Stomach (tissue), 4 donors: ENCODE data around the gene GZF1.

Experiments used
- EP300 ChIP-seq: sonication (generic); formaldehyde crosslinking; IDR thresholded peaks from one replicate; pipeline ENCODE4 v1.6.1; 2017; ENCODE audit warnings: antibody characterized with exemption
- POLR2AphosphoS5 ChIP-seq, 3 donors: sonication (generic); formaldehyde crosslinking; IDR thresholded peaks; one replicate each; pipeline ENCODE4 v1.6.1; 2016; ENCODE audit warnings: antibody characterized with exemption in 3 of 3
- TF ChIP-seq, protein P1 (sequence below), 7 experiments: fragments of 450-650 bp in 4 of 7; fragments of 200-600 bp in 3 of 7; sonication (generic) in 3 of 7; IDR thresholded peaks; one replicate each; pipeline ENCODE4 v1.5.1; 2016 to 2019; ENCODE audit warnings: antibody characterized with exemption in 7 of 7, control low read depth in 2 of 7, mild to moderate bottlenecking in 1 of 7

DNA sequence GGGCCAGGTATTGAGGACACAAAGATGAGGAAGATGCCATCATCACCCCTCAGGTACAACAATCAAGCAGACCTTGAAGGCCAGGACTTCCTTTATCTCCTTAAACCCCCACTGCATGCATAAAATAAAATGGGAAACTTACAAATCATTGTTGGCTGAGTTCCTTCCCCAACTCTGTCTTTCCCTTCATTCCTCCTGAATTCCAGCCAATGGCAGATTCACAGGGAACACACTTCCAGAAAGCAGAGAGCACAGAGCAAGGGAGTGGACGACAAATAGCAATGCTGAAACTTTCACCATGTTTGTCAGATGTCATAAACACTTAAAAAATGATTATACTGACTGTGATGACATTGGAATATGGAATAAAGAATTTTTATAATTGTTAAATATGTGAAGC, 48.7 kb upstream of the GZF1 start:
- TF ChIP-seq, protein P1, sequence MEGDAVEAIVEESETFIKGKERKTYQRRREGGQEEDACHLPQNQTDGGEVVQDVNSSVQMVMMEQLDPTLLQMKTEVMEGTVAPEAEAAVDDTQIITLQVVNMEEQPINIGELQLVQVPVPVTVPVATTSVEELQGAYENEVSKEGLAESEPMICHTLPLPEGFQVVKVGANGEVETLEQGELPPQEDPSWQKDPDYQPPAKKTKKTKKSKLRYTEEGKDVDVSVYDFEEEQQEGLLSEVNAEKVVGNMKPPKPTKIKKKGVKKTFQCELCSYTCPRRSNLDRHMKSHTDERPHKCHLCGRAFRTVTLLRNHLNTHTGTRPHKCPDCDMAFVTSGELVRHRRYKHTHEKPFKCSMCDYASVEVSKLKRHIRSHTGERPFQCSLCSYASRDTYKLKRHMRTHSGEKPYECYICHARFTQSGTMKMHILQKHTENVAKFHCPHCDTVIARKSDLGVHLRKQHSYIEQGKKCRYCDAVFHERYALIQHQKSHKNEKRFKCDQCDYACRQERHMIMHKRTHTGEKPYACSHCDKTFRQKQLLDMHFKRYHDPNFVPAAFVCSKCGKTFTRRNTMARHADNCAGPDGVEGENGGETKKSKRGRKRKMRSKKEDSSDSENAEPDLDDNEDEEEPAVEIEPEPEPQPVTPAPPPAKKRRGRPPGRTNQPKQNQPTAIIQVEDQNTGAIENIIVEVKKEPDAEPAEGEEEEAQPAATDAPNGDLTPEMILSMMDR (IDR thresholded peaks at IDR 0.05) = no peak
- TF ChIP-seq EP300 (no peak), POLR2AphosphoS5 (IDR thresholded peaks at IDR 0.05) (no peak)
